CD8-positive, alpha-beta memory T cell (primary cell): ENCODE measurements around the gene SLC12A4. TPM values are rescaled to one million over a fixed set of nuclear protein-coding genes. Genes with fewer than 3 reads are reported as not detected.
"Not testable (repeated sequence)": the region's sequence is repeated elsewhere in the genome, so short reads cannot be mapped to it uniquely, and the experiment has no call there.

Experiments
- CTCF ChIA-PET: fragments of 350-600 bp; sonication (Branson Sonifier 250); formaldehyde crosslinking; loops from one replicate; lab custom pipeline; 2021; ENCODE audit warnings: antibody characterized with exemption; lab: Charles Lee
- POLR2A ChIA-PET: fragments of 350-600 bp; sonication (Branson Sonifier 250); formaldehyde crosslinking; loops from one replicate; lab custom pipeline; 2021; ENCODE audit warnings: antibody characterized with exemption; lab: Charles Lee
- DNase-seq, 5 donors: peaks; one replicate each; pipeline versions ENCODE4 v3.0.0 to v3.0.0-alpha.2; 2020 to 2022; ENCODE audit warnings: mixed read lengths in 1 of 5
- H3K27ac ChIP-seq: one replicate; pipeline ENCODE4 v1.7.0; 2013; ENCODE audit warnings: low read depth, mild to moderate bottlenecking, low read length, moderate library complexity
- H3K27me3 ChIP-seq: 2 replicates; pipeline ENCODE4 v1.7.0; 2013; ENCODE audit warnings: low read length, mild to moderate bottlenecking; ENCODE audit not compliant: insufficient read depth, poor library complexity, severe bottlenecking
- H3K36me3 ChIP-seq: 2 replicates; pipeline ENCODE4 v1.7.0; 2013; ENCODE audit warnings: mild to moderate bottlenecking, low read length, moderate library complexity; ENCODE audit not compliant: insufficient read depth
- H3K4me1 ChIP-seq: 2 replicates; pipeline ENCODE4 v1.7.0; 2013; ENCODE audit warnings: mild to moderate bottlenecking, low read length, moderate library complexity; ENCODE audit not compliant: insufficient read depth
- H3K4me3 ChIP-seq: 2 replicates; pipeline ENCODE4 v1.7.0; 2013; ENCODE audit warnings: mild to moderate bottlenecking, low read length
- H3K9me3 ChIP-seq: 2 replicates; pipeline ENCODE4 v1.7.0; 2013; ENCODE audit warnings: mild to moderate bottlenecking, low read length
- H3K27ac Mint-ChIP-seq, 8 donors: one replicate each; pipeline ENCODE4 v1.8.0; 2020 to 2021; ENCODE audit warnings: mixed read lengths in 8 of 8, mild to moderate bottlenecking in 6 of 8, inconsistent platforms in 3 of 8, moderate library complexity in 3 of 8
- H3K27me3 Mint-ChIP-seq, 2 donors: one replicate each; pipeline ENCODE4 v1.8.0; 2020 to 2021; ENCODE audit warnings: mixed read lengths in 2 of 2, mild to moderate bottlenecking in 1 of 2, moderate library complexity in 1 of 2
- H3K36me3 Mint-ChIP-seq, 3 donors: one replicate each; pipeline ENCODE4 v1.8.0; 2020 to 2021; ENCODE audit warnings: mixed read lengths in 3 of 3, inconsistent platforms in 1 of 3, mild to moderate bottlenecking in 1 of 3
- H3K4me1 Mint-ChIP-seq, 3 donors: one replicate each; pipeline ENCODE4 v1.8.0; 2020 to 2021; ENCODE audit warnings: mixed read lengths in 3 of 3, inconsistent platforms in 1 of 3, mild to moderate bottlenecking in 1 of 3
- H3K4me3 Mint-ChIP-seq, 7 donors: one replicate each; pipeline ENCODE4 v1.8.0; 2020 to 2021; ENCODE audit warnings: mixed read lengths in 7 of 7, mild to moderate bottlenecking in 6 of 7, moderate library complexity in 4 of 7, inconsistent platforms in 2 of 7
- H3K9me3 Mint-ChIP-seq, 5 donors: one replicate each; pipeline ENCODE4 v1.8.0; 2020 to 2022; ENCODE audit warnings: mixed read lengths in 5 of 5, mild to moderate bottlenecking in 3 of 5, moderate library complexity in 2 of 5, inconsistent platforms in 1 of 5
- polyA plus RNA-seq: library from polyadenylated mRNA; unstranded; fragments of 300-500 nt; fragmentation: Illumina TruSeq; gene quantifications from one replicate; pipeline ENCODE4 v1.2.3, GENCODE V29; 2021
- total RNA-seq, 2 experiments: library from RNA; stranded (reverse); gene quantifications; one replicate each; pipeline ENCODE4 v1.2.3, GENCODE V29; 2021

SLC12A4 gene
- total and polyA plus RNA-seq, 3 experiments from 2014 or later, result 5.1 to 34.1 (median 30.6) TPM

- peaks cover 52 to 63% (median 61%) of the 10 kb centered on the region in 3 donors for H3K4me1 Mint-ChIP-seq
- Histone ChIP-seq H3K36me3 (no peaks in the 10 kb centered on the region), H3K27me3 (no peaks in the 10 kb centered on the region), H3K9me3 (no peaks in the 10 kb centered on the region), H3K4me1 (peaks cover 61% of the 10 kb centered on the region), H3K27ac (no peak overlapping the region), H3K4me3 (no peak overlapping the region)
- CTCF ChIA-PET, result interaction anchor here (0.9 to 3.2 kb wide), 2 partner anchors 9 to 38 kb away, joined by 5 to 16 read pairs; no protein-coding TSS in a partner anchor
- H3K9me3 Mint-ChIP-seq, result no peaks in the 10 kb centered on the region
- H3K36me3 Mint-ChIP-seq, result peaks cover 0 to 7% (median 0%) of the 10 kb centered on the region in 3 donors
- H3K27ac Mint-ChIP-seq, result peak overlapping the region in 6 of 8 donors; percentile 23 to 83 (median 56)
- POLR2A ChIA-PET, result no interaction called here
- DNase-seq, result no peak
- H3K4me3 Mint-ChIP-seq, result peak overlapping the region in 2 of 7 donors; percentile 20 to 54
- no peaks in the 10 kb centered on the region for H3K27me3 Mint-ChIP-seq
These were observed 34.6 kb upstream of the SLC12A4 start for GRCh38 chr16:68003031-68003430.

- no peaks in the 10 kb centered on the region for H3K27me3 ChIP-seq
- Mint-ChIP-seq H3K36me3 (peaks cover 0 to 9% (median 2%) of the 10 kb centered on the region in 3 donors), H3K4me3 (peak overlapping the region; percentile 83 to 92 (median 85)), H3K9me3 (no peaks in the 10 kb centered on the region), H3K27ac (peak overlapping the region; percentile 77 to 96 (median 95)), H3K4me1 (peaks cover 48 to 71% (median 55%) of the 10 kb centered on the region in 3 donors), H3K27me3 (no peaks in the 10 kb centered on the region)
- peak in 1 of 5 donors; percentile 44 for DNase-seq
- H3K27ac ChIP-seq, result no peak overlapping the region
- no peaks in the 10 kb centered on the region for H3K36me3 ChIP-seq
- no peaks in the 10 kb centered on the region for H3K9me3 ChIP-seq
- ChIA-PET CTCF (interaction anchor here (0.6 to 3.4 kb wide), 4 partner anchors 22 to 176 kb away, joined by 3 to 16 read pairs (median 9); partner anchors contain the start of genes DDX28 and DUS2), POLR2A (interaction anchor here (0.6 to 0.8 kb wide), 2 partner anchors 26 to 101 kb away, joined by 3 to 4 read pairs; no protein-coding TSS in a partner anchor)
- H3K4me1 ChIP-seq, result peaks cover 51% of the 10 kb centered on the region
- peak overlapping the region; percentile 70 for H3K4me3 ChIP-seq
These were observed 32.0 kb upstream of the SLC12A4 start for GRCh38 chr16:68000450-68000849.

- CTCF ChIA-PET, result interaction anchor here (1.4 to 3.4 kb wide), 3 partner anchors 23 to 84 kb away, joined by 3 to 16 read pairs (median 15); partner anchors contain the start of genes DDX28 and DUS2
- peaks cover 0 to 11% (median 2%) of the 10 kb centered on the region in 3 donors for H3K36me3 Mint-ChIP-seq
- Histone ChIP-seq H3K4me1 (peaks cover 46% of the 10 kb centered on the region), H3K36me3 (no peaks in the 10 kb centered on the region), H3K27me3 (no peaks in the 10 kb centered on the region), H3K4me3 (peak overlapping the region; percentile 70), H3K27ac (no peak overlapping the region), H3K9me3 (no peaks in the 10 kb centered on the region)
- H3K4me1 Mint-ChIP-seq, result peaks cover 48 to 71% (median 55%) of the 10 kb centered on the region in 3 donors
- peak in 1 of 5 donors; percentile 27 for DNase-seq
- POLR2A ChIA-PET, result interaction anchor here (0.8 to 1.3 kb wide), 2 partner anchors 17 to 27 kb away, joined by 3 read pairs; no protein-coding TSS in a partner anchor
- H3K27ac Mint-ChIP-seq, result peak overlapping the region; percentile 77 to 96 (median 95)
- peak overlapping the region; percentile 83 to 92 (median 85) for H3K4me3 Mint-ChIP-seq
- no peaks in the 10 kb centered on the region for H3K9me3 Mint-ChIP-seq
- H3K27me3 Mint-ChIP-seq, result no peaks in the 10 kb centered on the region
These were observed 31.5 kb upstream of the SLC12A4 start for GRCh38 chr16:67999985-68000384.

GRCh38 chr16:67998779-67999688, 30.6 kb upstream of the SLC12A4 start, which contains the start of gene DPEP2:
TSS of gene DPEP2 (minus strand) at chr16:67999484. CDS start at chr16:67993212, 6,272 bp downstream.
- peaks cover 43% of the 10 kb centered on the region for H3K4me1 ChIP-seq
- H3K27me3 Mint-ChIP-seq, H3K9me3 Mint-ChIP-seq, H3K27me3 ChIP-seq, H3K36me3 ChIP-seq, H3K9me3 ChIP-seq: not testable (repeated sequence)
- Mint-ChIP-seq H3K27ac (peak within 1 kb of the TSS; percentile 77 to 96 (median 95)), H3K4me1 (peaks cover 45 to 72% (median 56%) of the 10 kb centered on the region in 3 donors), H3K36me3 (peaks cover 0 to 11% (median 2%) of the 10 kb centered on the region in 3 donors), H3K4me3 (peak within 1 kb of the TSS; percentile 83 to 92 (median 85))
- peak in 3 of 5 donors; percentile 49 to 74 (median 70) for DNase-seq
- peak within 1 kb of the TSS; percentile 70 for H3K4me3 ChIP-seq
- POLR2A ChIA-PET, result interaction anchor here (0.6 to 1.3 kb wide), 8 partner anchors 18 to 751 kb away, joined by 3 to 7 read pairs (median 4); partner anchors contain the start of genes ATP6V0D1, DDX28, DUS2 and GFOD2
- peak within 1 kb of the TSS; percentile 14 for H3K27ac ChIP-seq
- CTCF ChIA-PET, result interaction anchor here (0.9 to 3.4 kb wide), 6 partner anchors 9 to 234 kb away, joined by 3 to 15 read pairs (median 4); partner anchors contain the start of genes DDX28 and DUS2

GRCh38 chr16:67998231-67998778, 29.9 kb upstream of the SLC12A4 start:
- H3K27ac ChIP-seq, H3K9me3 Mint-ChIP-seq, DNase-seq, H3K27me3 Mint-ChIP-seq, H3K36me3 ChIP-seq, H3K27me3 ChIP-seq, H3K9me3 ChIP-seq: not testable (repeated sequence)
- H3K4me3 ChIP-seq, result peak overlapping the region; percentile 70
- POLR2A ChIA-PET, result interaction anchor here (0.6 to 1.3 kb wide), 6 partner anchors 24 to 750 kb away, joined by 3 to 7 read pairs (median 4); partner anchors contain the start of genes ATP6V0D1, DDX28, DUS2 and GFOD2
- H3K4me1 ChIP-seq, result peaks cover 50% of the 10 kb centered on the region
- CTCF ChIA-PET, result interaction anchor here (0.9 to 3.4 kb wide), 8 partner anchors 10 to 235 kb away, joined by 3 to 15 read pairs (median 3); partner anchors contain the start of genes DDX28, DPEP2NB and DUS2
- Mint-ChIP-seq H3K27ac (peak overlapping the region in 6 of 8 donors; percentile 77 to 96 (median 92)), H3K4me1 (peaks cover 52 to 75% (median 63%) of the 10 kb centered on the region in 3 donors), H3K4me3 (peak overlapping the region; percentile 83 to 92 (median 85)), H3K36me3 (peaks cover 0 to 11% (median 2%) of the 10 kb centered on the region in 3 donors)

GRCh38 chr16:67996666-67997065, 28.2 kb upstream of the SLC12A4 start:
- Mint-ChIP-seq H3K27me3 (no peaks in the 10 kb centered on the region), H3K27ac (peak overlapping the region in 6 of 8 donors; percentile 35 to 79 (median 67)), H3K4me1 (peaks cover 50 to 77% (median 63%) of the 10 kb centered on the region in 3 donors), H3K9me3 (no peaks in the 10 kb centered on the region), H3K36me3 (peaks cover 0 to 15% (median 2%) of the 10 kb centered on the region in 3 donors), H3K4me3 (peak overlapping the region in 3 of 7 donors; percentile 16 to 50 (median 38))
- no peak for DNase-seq
- peaks cover 51% of the 10 kb centered on the region for H3K4me1 ChIP-seq
- ChIA-PET CTCF (interaction anchor here (1.3 to 2.4 kb wide), 5 partner anchors 9 to 89 kb away, joined by 3 to 17 read pairs (median 4); partner anchors contain the start of genes DPEP2NB and NFATC3), POLR2A (interaction anchor here (1.1 kb wide), 1 partner anchor 44 kb away, joined by 4 read pairs; no protein-coding TSS in a partner anchor)
- no peaks in the 10 kb centered on the region for H3K9me3 ChIP-seq
- H3K27me3 ChIP-seq, result no peaks in the 10 kb centered on the region
- no peaks in the 10 kb centered on the region for H3K36me3 ChIP-seq
- no peak overlapping the region for H3K4me3 ChIP-seq
- H3K27ac ChIP-seq, result no peak overlapping the region

- H3K9me3 Mint-ChIP-seq, result no peaks in the 10 kb centered on the region
- no peaks in the 10 kb centered on the region for H3K36me3 ChIP-seq
- H3K36me3 Mint-ChIP-seq, result peaks cover 0 to 20% (median 2%) of the 10 kb centered on the region in 3 donors
- ChIA-PET POLR2A (no interaction called here), CTCF (interaction anchor here (1.0 to 2.4 kb wide), 5 partner anchors 11 to 49 kb away, joined by 3 to 17 read pairs (median 4); no protein-coding TSS in a partner anchor)
- H3K27ac Mint-ChIP-seq, result peak overlapping the region; percentile 54 to 93 (median 78)
- no peaks in the 10 kb centered on the region for H3K27me3 ChIP-seq
- H3K4me3 Mint-ChIP-seq, result peak overlapping the region in 2 of 7 donors; percentile 41 to 67
- DNase-seq, result no peak
- peaks cover 39% of the 10 kb centered on the region for H3K4me1 ChIP-seq
- peaks cover 41 to 68% (median 52%) of the 10 kb centered on the region in 3 donors for H3K4me1 Mint-ChIP-seq
- H3K4me3 ChIP-seq, result no peak overlapping the region
- H3K9me3 ChIP-seq, result no peaks in the 10 kb centered on the region
- no peak overlapping the region for H3K27ac ChIP-seq
- H3K27me3 Mint-ChIP-seq, result no peaks in the 10 kb centered on the region
These were observed 27.0 kb upstream of the SLC12A4 start for GRCh38 chr16:67995423-67995822.
